Activated CD4-positive, alpha-beta T cell treated with anti-CD3 and anti-CD28 coated beads, Interleukin-2, amount 10 ng/mL, durations not matched to agents 7 days and 5 days (primary cell): ENCODE data around the gene HAUS2. TPM values are rescaled to one million over a fixed set of nuclear protein-coding genes. Genes with fewer than 3 reads are reported as not detected.

Experiments
- total RNA-seq, 2 experiments: library from RNA; stranded (reverse); gene quantifications; one replicate each; pipeline ENCODE4 v1.2.3, GENCODE V29; 2021

Gene HAUS2
- total RNA-seq, 2 experiments from 2014 or later, result 36.7 to 42.9 TPM

Other genes starting within 250 kb of the HAUS2 start
- 1 to 10 TPM; 5.3 to 5.5 TPM for gene CAPN3, start 189.3 kb upstream of the HAUS2 start, total RNA-seq
- 10 to 100 TPM; 45.8 to 56.0 TPM for gene ZNF106, start 57.7 kb upstream of the HAUS2 start, total RNA-seq
- gene SNAP23, start 53.2 kb upstream of the HAUS2 start, total RNA-seq, result 10 to 100 TPM; 50.7 to 63.1 TPM
- 10 to 100 TPM; 19.1 to 20.3 TPM for gene LRRC57, start within 50 bp of the HAUS2 start, total RNA-seq
- gene STARD9, start 26.8 kb downstream of the HAUS2 start, total RNA-seq, result 10 to 100 TPM in 1 of 2 experiments, 1 to 10 TPM in 1; 8.8 to 11.6 TPM
- 10 to 100 TPM; 23.8 to 25.2 TPM for gene CDAN1, start 188.3 kb downstream of the HAUS2 start, total RNA-seq